GM12878 (cell line): Measurements from ENCODE around the gene AKAP5. TPM values are rescaled to one million over a fixed set of nuclear protein-coding genes. Genes with fewer than 3 reads are reported as not detected.

ENCODE experiments used
- FOS ChIP-seq: IDR thresholded peaks from 3 replicates; pipeline ENCODE4 v1.6.1; 2011; ENCODE audit warnings: borderline replicate concordance; ENCODE audit not compliant: insufficient read length; ENCODE audit errors: extremely low read depth
- MYC ChIP-seq: IDR thresholded peaks from 2 replicates; pipeline ENCODE4 v1.6.1; 2011; ENCODE audit warnings: mild to moderate bottlenecking, low read length, moderate library complexity, inconsistent platforms; ENCODE audit not compliant: insufficient read depth, insufficient replicate concordance, insufficient read length, severe bottlenecking
- PAX8 ChIP-seq: fragments of 450-650 bp; IDR thresholded peaks from 2 replicates; pipeline ENCODE4 v1.6.1; 2017; ENCODE audit warnings: mild to moderate bottlenecking, moderate library complexity
- RAD51 ChIP-seq: fragments of 450-650 bp; IDR thresholded peaks from 2 replicates; pipeline ENCODE4 v1.6.1; 2016; ENCODE audit warnings: moderate library complexity, mild to moderate bottlenecking, inconsistent platforms
- SREBF2 ChIP-seq: IDR thresholded peaks from 2 replicates; pipeline ENCODE4 v1.6.1; 2012; ENCODE audit warnings: mild to moderate bottlenecking, low read length
- STAT1 ChIP-seq: fragments of 450-650 bp; conservative IDR thresholded peaks from 2 replicates; pipeline ENCODE4 v1.6.1; 2014; ENCODE audit warnings: antibody characterized with exemption, mild to moderate bottlenecking
- TARDBP ChIP-seq: IDR thresholded peaks from 2 replicates; pipeline ENCODE4 v1.6.1; 2016; ENCODE audit warnings: borderline replicate concordance
- TCF12 ChIP-seq: IDR thresholded peaks from 2 replicates; pipeline ENCODE4 v1.6.1; 2011; ENCODE audit warnings: low read depth, mild to moderate bottlenecking, low read length
- polyA plus RNA-seq, 11 experiments: library from polyadenylated mRNA; depleted of rRNA in 4 of 11; unstranded in 6 of 11; stranded (reverse) in 5 of 11; fragments of >200 nt; fragmentation: Nextera tagmentation in 4 of 11; fragmentation: Illumina TruSeq in 1 of 11; extraction: Ambion mirVana in 4 of 11; extraction: Trizol in 1 of 11; gene quantifications; 1 replicate in 1 of 11; 2 replicates in 10 of 11; pipeline versions ENCODE4 v1.2.1 to v1.2.3, GENCODE V29; 2011 to 2016; ENCODE audit warnings: inconsistent platforms in 2 of 11, missing spikeins in 2 of 11, low read depth in 1 of 11
- total RNA-seq, 4 experiments: library from RNA; depleted of rRNA in 3 of 4; stranded (reverse); fragments of >200 nt in 3 of 4; fragmentation: Illumina TruSeq in 1 of 4; extraction: Trizol in 1 of 4; gene quantifications; 2 replicates each; pipeline versions ENCODE4 v1.2.1 to v1.2.3, GENCODE V29; 2013 to 2021
- TF ChIP-seq, protein P1 (sequence below): IDR thresholded peaks from 2 replicates; pipeline ENCODE4 v1.6.1; 2012; ENCODE audit warnings: mild to moderate bottlenecking, low read depth, low read length
- TF ChIP-seq, protein P2 (sequence below): fragments of 450-650 bp; formaldehyde crosslinking; IDR thresholded peaks from 2 replicates; pipeline ENCODE4 v1.5.0; 2022; ENCODE audit warnings: mild to moderate bottlenecking, missing genetic modification characterization
- TF ChIP-seq, protein P3 (sequence below): IDR thresholded peaks from 2 replicates; pipeline ENCODE4 v1.6.1; 2012; ENCODE audit warnings: low read length, inconsistent platforms
- TF ChIP-seq, protein P4 (sequence below): fragments of 450-650 bp; IDR thresholded peaks from 2 replicates; pipeline ENCODE4 v1.6.1; 2017; ENCODE audit warnings: borderline replicate concordance
- TF ChIP-seq, protein P5 (sequence below): fragments of 450-650 bp; IDR thresholded peaks from 2 replicates; pipeline ENCODE4 v1.6.1; 2018; ENCODE audit warnings: borderline replicate concordance, mild to moderate bottlenecking; ENCODE audit not compliant: partially characterized antibody
- TF ChIP-seq, protein P6 (sequence below): fragments of 450-650 bp; IDR thresholded peaks from 2 replicates; pipeline ENCODE4 v1.6.1; 2018; ENCODE audit warnings: mild to moderate bottlenecking, low read depth, moderate library complexity; ENCODE audit not compliant: partially characterized antibody

Gene AKAP5
- total and polyA plus RNA-seq, 10 of the 15 experiments (the other 5 are each of a cell fraction or from before 2014, with no cell fraction given) = 0.45 to 5.1 (median 1.7) TPM

DNA sequence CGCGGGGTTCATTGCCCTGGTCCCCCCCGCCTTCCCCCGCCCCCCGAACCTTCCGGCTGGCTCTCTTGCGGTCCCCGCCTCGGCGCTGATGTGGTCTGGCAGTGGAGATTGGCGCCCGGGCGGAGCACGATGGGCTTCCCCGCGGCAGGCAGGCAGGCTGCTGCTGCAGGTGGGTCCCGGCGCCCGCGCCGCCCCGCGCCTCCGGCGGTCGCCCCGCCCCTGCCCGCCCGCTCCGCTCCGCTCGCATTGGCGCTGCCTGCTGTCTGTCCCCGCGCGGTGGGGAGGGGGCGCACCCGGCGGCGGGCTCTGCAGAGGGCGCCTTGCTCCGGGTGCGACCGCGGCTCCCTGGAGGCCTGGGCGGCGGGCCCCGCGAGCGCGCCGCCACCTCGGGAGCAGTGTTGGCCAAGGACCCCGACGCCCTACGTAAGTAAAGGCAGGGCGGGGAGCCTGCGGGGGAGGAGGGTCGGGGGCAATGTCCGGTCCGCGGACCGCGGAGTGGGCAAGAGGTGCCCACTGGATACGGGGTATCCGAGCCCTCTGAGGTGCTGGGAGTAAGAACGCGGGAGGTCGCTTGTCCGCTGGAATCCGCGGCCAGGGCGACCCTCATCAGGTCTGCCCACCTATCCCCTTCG lies at the start of gene AKAP5 (continued):
- TF ChIP-seq, protein P1, sequence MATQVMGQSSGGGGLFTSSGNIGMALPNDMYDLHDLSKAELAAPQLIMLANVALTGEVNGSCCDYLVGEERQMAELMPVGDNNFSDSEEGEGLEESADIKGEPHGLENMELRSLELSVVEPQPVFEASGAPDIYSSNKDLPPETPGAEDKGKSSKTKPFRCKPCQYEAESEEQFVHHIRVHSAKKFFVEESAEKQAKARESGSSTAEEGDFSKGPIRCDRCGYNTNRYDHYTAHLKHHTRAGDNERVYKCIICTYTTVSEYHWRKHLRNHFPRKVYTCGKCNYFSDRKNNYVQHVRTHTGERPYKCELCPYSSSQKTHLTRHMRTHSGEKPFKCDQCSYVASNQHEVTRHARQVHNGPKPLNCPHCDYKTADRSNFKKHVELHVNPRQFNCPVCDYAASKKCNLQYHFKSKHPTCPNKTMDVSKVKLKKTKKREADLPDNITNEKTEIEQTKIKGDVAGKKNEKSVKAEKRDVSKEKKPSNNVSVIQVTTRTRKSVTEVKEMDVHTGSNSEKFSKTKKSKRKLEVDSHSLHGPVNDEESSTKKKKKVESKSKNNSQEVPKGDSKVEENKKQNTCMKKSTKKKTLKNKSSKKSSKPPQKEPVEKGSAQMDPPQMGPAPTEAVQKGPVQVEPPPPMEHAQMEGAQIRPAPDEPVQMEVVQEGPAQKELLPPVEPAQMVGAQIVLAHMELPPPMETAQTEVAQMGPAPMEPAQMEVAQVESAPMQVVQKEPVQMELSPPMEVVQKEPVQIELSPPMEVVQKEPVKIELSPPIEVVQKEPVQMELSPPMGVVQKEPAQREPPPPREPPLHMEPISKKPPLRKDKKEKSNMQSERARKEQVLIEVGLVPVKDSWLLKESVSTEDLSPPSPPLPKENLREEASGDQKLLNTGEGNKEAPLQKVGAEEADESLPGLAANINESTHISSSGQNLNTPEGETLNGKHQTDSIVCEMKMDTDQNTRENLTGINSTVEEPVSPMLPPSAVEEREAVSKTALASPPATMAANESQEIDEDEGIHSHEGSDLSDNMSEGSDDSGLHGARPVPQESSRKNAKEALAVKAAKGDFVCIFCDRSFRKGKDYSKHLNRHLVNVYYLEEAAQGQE = no peak
- TF ChIP-seq TCF12 (no peak), PAX8 (no peak), STAT1 (no peak), TARDBP (no peak), SREBF2 (no peak), FOS (no peak), MYC (peak; percentile 21), RAD51 (no peak)
- TF ChIP-seq, protein P2, sequence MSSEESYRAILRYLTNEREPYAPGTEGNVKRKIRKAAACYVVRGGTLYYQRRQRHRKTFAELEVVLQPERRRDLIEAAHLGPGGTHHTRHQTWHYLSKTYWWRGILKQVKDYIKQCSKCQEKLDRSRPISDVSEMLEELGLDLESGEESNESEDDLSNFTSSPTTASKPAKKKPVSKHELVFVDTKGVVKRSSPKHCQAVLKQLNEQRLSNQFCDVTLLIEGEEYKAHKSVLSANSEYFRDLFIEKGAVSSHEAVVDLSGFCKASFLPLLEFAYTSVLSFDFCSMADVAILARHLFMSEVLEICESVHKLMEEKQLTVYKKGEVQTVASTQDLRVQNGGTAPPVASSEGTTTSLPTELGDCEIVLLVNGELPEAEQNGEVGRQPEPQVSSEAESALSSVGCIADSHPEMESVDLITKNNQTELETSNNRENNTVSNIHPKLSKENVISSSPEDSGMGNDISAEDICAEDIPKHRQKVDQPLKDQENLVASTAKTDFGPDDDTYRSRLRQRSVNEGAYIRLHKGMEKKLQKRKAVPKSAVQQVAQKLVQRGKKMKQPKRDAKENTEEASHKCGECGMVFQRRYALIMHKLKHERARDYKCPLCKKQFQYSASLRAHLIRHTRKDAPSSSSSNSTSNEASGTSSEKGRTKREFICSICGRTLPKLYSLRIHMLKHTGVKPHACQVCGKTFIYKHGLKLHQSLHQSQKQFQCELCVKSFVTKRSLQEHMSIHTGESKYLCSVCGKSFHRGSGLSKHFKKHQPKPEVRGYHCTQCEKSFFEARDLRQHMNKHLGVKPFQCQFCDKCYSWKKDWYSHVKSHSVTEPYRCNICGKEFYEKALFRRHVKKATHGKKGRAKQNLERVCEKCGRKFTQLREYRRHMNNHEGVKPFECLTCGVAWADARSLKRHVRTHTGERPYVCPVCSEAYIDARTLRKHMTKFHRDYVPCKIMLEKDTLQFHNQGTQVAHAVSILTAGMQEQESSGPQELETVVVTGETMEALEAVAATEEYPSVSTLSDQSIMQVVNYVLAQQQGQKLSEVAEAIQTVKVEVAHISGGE = no peak
- TF ChIP-seq, protein P3, sequence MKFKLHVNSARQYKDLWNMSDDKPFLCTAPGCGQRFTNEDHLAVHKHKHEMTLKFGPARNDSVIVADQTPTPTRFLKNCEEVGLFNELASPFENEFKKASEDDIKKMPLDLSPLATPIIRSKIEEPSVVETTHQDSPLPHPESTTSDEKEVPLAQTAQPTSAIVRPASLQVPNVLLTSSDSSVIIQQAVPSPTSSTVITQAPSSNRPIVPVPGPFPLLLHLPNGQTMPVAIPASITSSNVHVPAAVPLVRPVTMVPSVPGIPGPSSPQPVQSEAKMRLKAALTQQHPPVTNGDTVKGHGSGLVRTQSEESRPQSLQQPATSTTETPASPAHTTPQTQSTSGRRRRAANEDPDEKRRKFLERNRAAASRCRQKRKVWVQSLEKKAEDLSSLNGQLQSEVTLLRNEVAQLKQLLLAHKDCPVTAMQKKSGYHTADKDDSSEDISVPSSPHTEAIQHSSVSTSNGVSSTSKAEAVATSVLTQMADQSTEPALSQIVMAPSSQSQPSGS = no peak
- TF ChIP-seq, protein P4, sequence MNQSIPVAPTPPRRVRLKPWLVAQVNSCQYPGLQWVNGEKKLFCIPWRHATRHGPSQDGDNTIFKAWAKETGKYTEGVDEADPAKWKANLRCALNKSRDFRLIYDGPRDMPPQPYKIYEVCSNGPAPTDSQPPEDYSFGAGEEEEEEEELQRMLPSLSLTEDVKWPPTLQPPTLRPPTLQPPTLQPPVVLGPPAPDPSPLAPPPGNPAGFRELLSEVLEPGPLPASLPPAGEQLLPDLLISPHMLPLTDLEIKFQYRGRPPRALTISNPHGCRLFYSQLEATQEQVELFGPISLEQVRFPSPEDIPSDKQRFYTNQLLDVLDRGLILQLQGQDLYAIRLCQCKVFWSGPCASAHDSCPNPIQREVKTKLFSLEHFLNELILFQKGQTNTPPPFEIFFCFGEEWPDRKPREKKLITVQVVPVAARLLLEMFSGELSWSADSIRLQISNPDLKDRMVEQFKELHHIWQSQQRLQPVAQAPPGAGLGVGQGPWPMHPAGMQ = no peak
- TF ChIP-seq, protein P5, sequence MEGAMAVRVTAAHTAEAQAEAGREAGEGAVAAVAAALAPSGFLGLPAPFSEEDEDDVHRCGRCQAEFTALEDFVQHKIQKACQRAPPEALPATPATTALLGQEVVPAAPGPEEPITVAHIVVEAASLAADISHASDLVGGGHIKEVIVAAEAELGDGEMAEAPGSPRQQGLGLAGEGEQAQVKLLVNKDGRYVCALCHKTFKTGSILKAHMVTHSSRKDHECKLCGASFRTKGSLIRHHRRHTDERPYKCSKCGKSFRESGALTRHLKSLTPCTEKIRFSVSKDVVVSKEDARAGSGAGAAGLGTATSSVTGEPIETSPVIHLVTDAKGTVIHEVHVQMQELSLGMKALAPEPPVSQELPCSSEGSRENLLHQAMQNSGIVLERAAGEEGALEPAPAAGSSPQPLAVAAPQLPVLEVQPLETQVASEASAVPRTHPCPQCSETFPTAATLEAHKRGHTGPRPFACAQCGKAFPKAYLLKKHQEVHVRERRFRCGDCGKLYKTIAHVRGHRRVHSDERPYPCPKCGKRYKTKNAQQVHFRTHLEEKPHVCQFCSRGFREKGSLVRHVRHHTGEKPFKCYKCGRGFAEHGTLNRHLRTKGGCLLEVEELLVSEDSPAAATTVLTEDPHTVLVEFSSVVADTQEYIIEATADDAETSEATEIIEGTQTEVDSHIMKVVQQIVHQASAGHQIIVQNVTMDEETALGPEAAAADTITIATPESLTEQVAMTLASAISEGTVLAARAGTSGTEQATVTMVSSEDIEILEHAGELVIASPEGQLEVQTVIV = no peak
- TF ChIP-seq, protein P6, sequence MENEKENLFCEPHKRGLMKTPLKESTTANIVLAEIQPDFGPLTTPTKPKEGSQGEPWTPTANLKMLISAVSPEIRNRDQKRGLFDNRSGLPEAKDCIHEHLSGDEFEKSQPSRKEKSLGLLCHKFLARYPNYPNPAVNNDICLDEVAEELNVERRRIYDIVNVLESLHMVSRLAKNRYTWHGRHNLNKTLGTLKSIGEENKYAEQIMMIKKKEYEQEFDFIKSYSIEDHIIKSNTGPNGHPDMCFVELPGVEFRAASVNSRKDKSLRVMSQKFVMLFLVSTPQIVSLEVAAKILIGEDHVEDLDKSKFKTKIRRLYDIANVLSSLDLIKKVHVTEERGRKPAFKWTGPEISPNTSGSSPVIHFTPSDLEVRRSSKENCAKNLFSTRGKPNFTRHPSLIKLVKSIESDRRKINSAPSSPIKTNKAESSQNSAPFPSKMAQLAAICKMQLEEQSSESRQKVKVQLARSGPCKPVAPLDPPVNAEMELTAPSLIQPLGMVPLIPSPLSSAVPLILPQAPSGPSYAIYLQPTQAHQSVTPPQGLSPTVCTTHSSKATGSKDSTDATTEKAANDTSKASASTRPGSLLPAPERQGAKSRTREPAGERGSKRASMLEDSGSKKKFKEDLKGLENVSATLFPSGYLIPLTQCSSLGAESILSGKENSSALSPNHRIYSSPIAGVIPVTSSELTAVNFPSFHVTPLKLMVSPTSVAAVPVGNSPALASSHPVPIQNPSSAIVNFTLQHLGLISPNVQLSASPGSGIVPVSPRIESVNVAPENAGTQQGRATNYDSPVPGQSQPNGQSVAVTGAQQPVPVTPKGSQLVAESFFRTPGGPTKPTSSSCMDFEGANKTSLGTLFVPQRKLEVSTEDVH = no peak
